Lower leg skin (tissue), 3 donors: ENCODE results near the gene KIAA0586.

Experiments used
- POLR2A ChIP-seq, 2 donors: fragments of 450-650 bp; IDR thresholded peaks; one replicate each; pipeline ENCODE4 v1.6.1; 2016 to 2017; ENCODE audit warnings: antibody characterized with exemption in 2 of 2, mild to moderate bottlenecking in 1 of 2, moderate library complexity in 1 of 2
- TF ChIP-seq, protein P1 (sequence below), 3 donors: fragments of 450-650 bp; IDR thresholded peaks; one replicate each; pipeline ENCODE4 v1.5.1; 2016; ENCODE audit warnings: antibody characterized with exemption in 3 of 3, mild to moderate bottlenecking in 3 of 3, moderate library complexity in 2 of 3

DNA sequence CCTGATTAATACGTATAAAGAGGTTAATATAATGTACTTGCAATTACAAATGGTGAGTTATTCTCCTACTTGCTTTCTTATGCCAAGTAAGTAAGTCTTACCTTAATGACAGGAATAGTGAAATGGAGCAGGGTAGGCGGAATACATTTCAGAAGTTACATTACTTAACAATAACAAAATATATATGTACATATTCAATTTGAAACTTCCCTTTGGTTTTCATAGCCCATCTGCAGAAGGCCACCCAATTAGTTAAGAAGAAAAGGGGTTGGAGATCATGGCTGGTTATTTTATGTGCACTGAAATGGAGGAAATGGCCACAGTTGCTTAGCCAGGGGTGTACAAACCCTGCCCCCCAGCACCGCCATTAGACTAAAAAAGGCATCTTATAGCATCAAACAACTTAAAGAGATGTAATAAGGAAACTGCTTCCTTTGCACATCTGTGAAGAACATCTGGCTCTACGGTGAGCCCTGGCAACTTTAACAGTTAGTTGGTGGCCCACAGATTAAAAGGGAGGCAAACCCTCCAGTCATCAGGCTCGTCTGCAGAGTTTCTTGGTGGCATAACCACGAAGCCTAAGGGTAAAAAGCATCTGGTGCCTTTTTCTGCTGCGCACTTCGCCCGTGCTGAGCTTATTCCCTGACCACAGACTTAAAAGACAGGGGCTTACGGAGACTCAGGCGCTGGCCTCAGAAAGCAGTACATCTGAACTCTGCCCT is 171.4 kb downstream of the KIAA0586 start:
- TF ChIP-seq, protein P1, sequence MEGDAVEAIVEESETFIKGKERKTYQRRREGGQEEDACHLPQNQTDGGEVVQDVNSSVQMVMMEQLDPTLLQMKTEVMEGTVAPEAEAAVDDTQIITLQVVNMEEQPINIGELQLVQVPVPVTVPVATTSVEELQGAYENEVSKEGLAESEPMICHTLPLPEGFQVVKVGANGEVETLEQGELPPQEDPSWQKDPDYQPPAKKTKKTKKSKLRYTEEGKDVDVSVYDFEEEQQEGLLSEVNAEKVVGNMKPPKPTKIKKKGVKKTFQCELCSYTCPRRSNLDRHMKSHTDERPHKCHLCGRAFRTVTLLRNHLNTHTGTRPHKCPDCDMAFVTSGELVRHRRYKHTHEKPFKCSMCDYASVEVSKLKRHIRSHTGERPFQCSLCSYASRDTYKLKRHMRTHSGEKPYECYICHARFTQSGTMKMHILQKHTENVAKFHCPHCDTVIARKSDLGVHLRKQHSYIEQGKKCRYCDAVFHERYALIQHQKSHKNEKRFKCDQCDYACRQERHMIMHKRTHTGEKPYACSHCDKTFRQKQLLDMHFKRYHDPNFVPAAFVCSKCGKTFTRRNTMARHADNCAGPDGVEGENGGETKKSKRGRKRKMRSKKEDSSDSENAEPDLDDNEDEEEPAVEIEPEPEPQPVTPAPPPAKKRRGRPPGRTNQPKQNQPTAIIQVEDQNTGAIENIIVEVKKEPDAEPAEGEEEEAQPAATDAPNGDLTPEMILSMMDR (IDR thresholded peaks at IDR 0.05) = no peak
- no peak for TF ChIP-seq POLR2A (IDR thresholded peaks at IDR 0.05)
